HUES48 (cell line): Measurements from ENCODE around the gene MBOAT2.

Experiments used
- H3K27ac ChIP-seq: one replicate; pipeline ENCODE4 v1.7.0; 2013; ENCODE audit warnings: low read depth, low read length, inconsistent platforms
- H3K27me3 ChIP-seq: 2 replicates; pipeline ENCODE4 v1.6.1; 2013; ENCODE audit warnings: mild to moderate bottlenecking, low read length; ENCODE audit not compliant: control insufficient read depth, insufficient read depth
- H3K36me3 ChIP-seq: 2 replicates; pipeline ENCODE4 v1.6.1; 2013; ENCODE audit warnings: low read length; ENCODE audit not compliant: control insufficient read depth, insufficient read depth
- H3K4me1 ChIP-seq: 2 replicates; pipeline ENCODE4 v1.6.1; 2013; ENCODE audit warnings: mild to moderate bottlenecking, low read length; ENCODE audit not compliant: control insufficient read depth, insufficient read depth
- H3K4me3 ChIP-seq: 2 replicates; pipeline ENCODE4 v1.5.1; 2013; ENCODE audit warnings: mild to moderate bottlenecking, low read depth, low read length
- H3K9ac ChIP-seq: 2 replicates; pipeline ENCODE4 v1.6.1; 2013; ENCODE audit warnings: mild to moderate bottlenecking, low read depth, low read length, moderate library complexity
- H3K9me3 ChIP-seq: 2 replicates; pipeline ENCODE4 v1.6.1; 2013; ENCODE audit warnings: low read length; ENCODE audit not compliant: control insufficient read depth, insufficient read depth

Gene MBOAT2

DNA sequence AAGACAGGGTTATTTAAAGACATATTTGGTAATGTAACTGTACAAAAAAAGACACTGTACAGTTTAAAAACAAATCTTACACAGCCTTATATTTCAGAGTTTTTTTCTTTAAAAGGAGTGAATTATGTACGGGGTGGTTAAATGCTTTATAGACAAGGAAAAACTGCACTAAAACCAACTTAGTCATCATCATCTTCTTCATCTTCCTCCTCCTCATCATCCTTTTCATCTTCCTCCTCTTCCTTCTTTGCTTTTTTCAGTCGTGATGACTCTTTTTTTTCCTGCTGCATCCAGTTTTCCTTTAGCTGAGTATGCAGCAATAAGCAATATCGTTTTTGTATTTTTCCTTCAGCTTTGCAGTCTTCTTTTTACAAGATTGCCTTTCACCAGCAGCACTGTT is 14.6 kb upstream of the MBOAT2 start:
- no peaks in the 10 kb centered on the region for H3K4me1 ChIP-seq
- H3K27ac ChIP-seq = no peak overlapping the region
- H3K9ac ChIP-seq = no peak overlapping the region
- no peaks in the 10 kb centered on the region for H3K27me3 ChIP-seq
- H3K4me3 ChIP-seq = no peak overlapping the region
- H3K36me3 ChIP-seq = no peaks in the 10 kb centered on the region
- no peaks in the 10 kb centered on the region for H3K9me3 ChIP-seq

DNA sequence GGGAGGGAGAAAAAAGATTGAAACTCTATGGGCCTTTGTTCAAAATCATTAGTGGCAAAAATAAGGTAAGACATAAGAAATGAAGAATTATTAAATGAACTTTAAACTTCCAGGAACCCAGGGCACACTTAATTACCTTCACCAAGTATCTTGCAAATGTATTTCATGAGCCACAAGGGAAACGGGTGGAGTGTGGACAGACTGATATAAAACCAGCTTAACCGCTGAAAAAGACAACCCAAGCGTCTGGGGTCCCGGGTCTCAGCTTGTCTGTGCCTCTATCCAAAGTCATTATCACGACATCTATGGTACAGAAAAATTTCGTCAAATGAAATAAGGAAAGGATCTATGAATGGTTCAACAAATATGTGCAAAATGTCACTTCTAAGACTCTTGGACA is 13.9 kb upstream of the MBOAT2 start:
- H3K9me3 ChIP-seq = no peaks in the 10 kb centered on the region
- H3K27ac ChIP-seq = no peak overlapping the region
- H3K4me3 ChIP-seq = no peak overlapping the region
- H3K9ac ChIP-seq = no peak overlapping the region
- no peaks in the 10 kb centered on the region for H3K27me3 ChIP-seq
- no peaks in the 10 kb centered on the region for H3K4me1 ChIP-seq
- no peaks in the 10 kb centered on the region for H3K36me3 ChIP-seq

DNA sequence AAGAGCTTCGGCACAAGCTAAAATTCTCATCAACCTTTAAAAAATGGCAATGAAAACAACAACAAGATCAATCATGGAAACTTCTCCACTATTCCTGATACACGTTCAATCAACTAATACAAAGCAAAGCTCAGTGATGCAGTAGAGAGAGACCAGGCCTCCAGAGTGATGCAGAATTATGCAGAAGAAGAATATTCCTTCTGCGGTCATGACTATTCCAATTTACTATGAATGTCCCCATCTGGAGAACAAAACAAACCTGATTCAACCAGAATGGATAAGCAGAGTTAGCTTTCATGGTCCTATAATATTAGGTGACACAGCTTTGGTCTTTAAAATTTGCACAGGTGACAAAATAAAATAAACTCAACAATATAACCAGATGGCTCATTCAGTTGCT is 12.5 kb upstream of the MBOAT2 start:
- H3K27me3 ChIP-seq = no peaks in the 10 kb centered on the region
- no peaks in the 10 kb centered on the region for H3K9me3 ChIP-seq
- no peak overlapping the region for H3K4me3 ChIP-seq
- no peak overlapping the region for H3K9ac ChIP-seq
- H3K4me1 ChIP-seq = no peaks in the 10 kb centered on the region
- no peak overlapping the region for H3K27ac ChIP-seq
- H3K36me3 ChIP-seq = no peaks in the 10 kb centered on the region

DNA sequence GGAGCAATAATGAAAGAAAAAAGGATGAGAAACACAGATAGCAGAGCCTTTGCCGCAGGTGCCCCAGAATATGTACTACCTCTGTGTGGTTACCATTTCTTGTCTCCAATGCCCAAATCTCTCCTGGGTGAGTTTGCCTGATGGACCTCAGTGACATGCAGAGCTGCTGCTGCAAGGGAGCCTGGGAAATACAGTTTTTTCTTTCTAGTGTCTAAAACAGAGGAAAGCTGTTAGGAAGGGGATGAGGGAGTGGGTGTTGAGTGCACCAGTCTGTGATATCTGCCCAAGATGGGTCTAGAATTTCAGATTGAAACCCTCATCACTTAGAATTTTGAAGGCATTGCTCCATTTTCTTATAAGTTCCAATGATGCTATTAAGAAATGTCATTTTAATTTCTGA is 9.9 kb upstream of the MBOAT2 start:
- Histone ChIP-seq H3K9ac (no peak overlapping the region), H3K4me3 (no peak overlapping the region)

DNA sequence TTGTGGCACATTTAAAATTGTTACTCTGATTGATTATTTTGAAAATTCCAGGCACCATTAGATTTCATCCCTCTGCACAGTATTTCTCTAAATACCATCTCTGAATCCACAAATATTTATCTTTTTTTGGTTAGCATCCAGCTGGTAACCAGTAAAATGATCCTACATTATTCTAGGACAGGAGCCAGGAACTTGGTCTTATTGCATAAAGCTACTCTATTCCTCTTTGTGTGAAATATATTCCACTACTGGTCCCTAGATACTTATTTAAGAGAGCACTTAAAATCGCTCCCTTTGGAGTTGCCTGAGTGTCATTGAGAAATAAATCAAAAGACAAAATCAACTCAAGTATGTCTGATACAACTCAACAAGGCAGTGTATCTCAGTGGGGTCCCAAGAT is 7.4 kb upstream of the MBOAT2 start:
- Histone ChIP-seq H3K9me3 (no peaks in the 10 kb centered on the region), H3K9ac (no peak overlapping the region), H3K4me1 (no peaks in the 10 kb centered on the region), H3K27ac (no peak overlapping the region), H3K27me3 (no peaks in the 10 kb centered on the region), H3K4me3 (no peak overlapping the region), H3K36me3 (no peaks in the 10 kb centered on the region)

More for the DNA sequence above, 9.9 kb upstream of the MBOAT2 start:
- no peak overlapping the region for H3K27ac ChIP-seq
- H3K4me1 ChIP-seq = no peaks in the 10 kb centered on the region
- H3K9me3 ChIP-seq = no peaks in the 10 kb centered on the region
- H3K36me3 ChIP-seq = no peaks in the 10 kb centered on the region
- no peaks in the 10 kb centered on the region for H3K27me3 ChIP-seq

DNA sequence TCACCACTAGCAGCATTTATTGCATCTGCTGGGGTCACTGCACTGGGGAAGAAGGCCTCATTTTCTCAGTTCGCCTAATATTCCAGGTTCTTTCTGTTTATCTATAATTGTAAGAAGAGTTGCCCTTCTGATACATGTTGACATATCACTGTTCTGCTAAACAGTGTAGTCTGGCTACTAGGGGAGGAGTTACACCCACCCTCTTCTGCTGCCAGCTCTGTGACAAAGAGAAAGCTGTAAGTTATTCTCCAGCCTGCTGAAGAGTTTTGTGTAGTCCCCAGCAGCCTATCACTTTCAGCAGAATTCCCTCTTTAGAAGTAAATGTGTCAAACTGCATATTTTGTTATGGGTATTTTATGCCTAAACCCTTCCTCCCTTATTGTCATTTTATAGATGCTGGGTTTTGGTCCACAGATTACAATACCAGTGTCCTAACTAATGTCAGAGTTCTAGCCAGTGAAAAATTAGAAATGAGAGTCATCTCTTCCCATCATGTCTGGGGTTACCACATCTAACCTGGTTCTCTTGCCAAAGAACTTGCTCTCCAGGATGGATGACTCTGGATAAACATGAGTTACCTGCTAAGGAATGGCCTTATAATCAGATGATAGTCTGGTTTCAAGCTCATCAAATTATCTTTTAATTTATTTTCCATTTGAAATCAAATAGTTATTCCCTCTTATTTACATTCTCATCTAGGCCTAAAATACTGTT is 5.6 kb upstream of the MBOAT2 start:
- Histone ChIP-seq H3K27ac (no peak overlapping the region), H3K27me3 (no peaks in the 10 kb centered on the region), H3K4me1 (peaks cover 8% of the 10 kb centered on the region), H3K36me3 (no peaks in the 10 kb centered on the region), H3K9ac (no peak overlapping the region), H3K4me3 (no peak overlapping the region), H3K9me3 (no peaks in the 10 kb centered on the region)

DNA sequence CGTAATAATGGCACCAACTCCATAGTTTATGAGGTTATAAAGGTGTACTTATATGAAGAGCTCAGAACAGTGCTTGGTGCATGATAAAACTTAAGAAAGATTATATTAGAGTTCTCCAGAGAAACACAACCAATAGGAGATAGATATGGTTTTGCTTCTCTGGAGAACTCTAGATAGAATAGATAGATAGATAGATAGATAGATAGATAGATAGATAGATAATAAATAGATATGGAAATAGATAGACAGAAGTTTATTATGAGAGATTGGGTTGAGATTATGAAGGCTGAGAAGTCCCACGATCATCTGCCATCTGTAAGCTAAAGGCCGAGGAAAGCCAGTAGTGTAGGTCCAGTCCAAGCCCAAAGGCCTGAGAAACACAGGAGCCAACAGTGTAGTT is 2.9 kb upstream of the MBOAT2 start:
- H3K9me3 ChIP-seq = no peaks in the 10 kb centered on the region
- no peak overlapping the region for H3K9ac ChIP-seq
- H3K27ac ChIP-seq = no peak overlapping the region
- no peaks in the 10 kb centered on the region for H3K36me3 ChIP-seq
- no peak overlapping the region for H3K4me3 ChIP-seq
- H3K4me1 ChIP-seq = peaks cover 19% of the 10 kb centered on the region
- peaks cover 5% of the 10 kb centered on the region; the same call in 1 of the 2 replicates for H3K27me3 ChIP-seq

DNA sequence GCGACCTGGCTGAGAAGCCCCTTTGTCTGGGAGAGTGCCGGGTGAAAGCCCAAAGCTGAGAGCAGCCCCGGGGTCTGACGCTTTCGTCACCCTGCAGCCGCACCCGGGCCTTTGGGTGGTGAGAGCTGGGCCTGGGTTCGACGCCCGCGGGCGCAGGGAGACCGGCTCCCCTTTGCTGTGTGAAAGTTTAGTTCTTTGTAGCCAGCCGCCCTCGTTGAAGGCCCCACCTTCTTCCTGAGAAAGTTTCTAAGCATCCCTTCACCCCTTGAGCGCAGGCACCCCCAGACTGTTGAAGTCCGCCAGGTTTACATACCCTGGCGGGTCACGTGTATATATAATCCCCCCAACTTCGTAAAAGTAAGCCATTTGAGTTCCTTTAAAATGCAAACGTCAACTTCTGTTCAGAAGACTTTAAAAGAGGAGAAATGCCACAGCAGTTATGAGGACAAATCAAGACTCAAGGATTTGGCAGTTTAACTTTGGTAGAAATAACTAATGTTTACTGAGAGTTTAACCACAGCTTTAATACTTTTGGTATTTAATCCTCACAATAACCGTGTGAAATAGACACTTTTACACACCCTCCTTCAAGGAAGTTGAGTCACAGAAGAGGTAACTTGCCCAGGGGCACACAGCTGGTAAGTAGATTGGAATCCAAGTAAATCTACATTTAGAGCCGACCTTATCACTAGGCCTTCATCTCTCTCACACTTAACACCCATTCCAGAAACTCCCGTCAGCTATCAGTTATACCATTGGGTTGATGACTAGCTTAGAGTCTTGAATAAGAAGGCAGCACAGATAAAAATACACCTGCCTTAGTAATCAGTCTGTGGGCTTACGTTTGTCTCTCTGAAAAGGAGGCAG is 1.1 kb upstream of the MBOAT2 start:
- Histone ChIP-seq H3K9me3 (no peaks in the 10 kb centered on the region), H3K27ac (peak overlapping the region; percentile 92), H3K4me3 (peak overlapping the region; percentile 69), H3K9ac (peak overlapping the region; percentile 72), H3K4me1 (peaks cover 26% of the 10 kb centered on the region), H3K27me3 (peaks cover 5% of the 10 kb centered on the region; the same call in 1 of the 2 replicates), H3K36me3 (no peaks in the 10 kb centered on the region)

DNA sequence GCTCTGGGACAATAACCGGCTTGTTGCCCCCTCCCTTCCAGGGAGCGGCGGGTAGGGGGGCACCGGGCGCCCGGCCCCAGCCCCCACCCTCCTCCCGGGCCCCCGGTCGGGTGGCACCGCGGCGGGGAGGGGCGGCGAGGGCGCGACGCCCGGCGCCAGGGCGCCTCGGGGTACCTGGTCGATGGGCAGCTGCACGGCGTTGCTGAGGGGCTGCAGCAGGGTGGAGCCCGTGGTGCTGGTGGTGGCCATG is 193 bp downstream of the MBOAT2 start:
- peaks cover 33% of the 10 kb centered on the region for H3K4me1 ChIP-seq
- no peak overlapping the region for H3K27ac ChIP-seq
- no peaks in the 10 kb centered on the region for H3K9me3 ChIP-seq
- H3K27me3 ChIP-seq = peaks cover 5% of the 10 kb centered on the region; the same call in 1 of the 2 replicates
- no peak overlapping the region for H3K9ac ChIP-seq
- H3K4me3 ChIP-seq = peak overlapping the region; percentile 78
- no peaks in the 10 kb centered on the region for H3K36me3 ChIP-seq

DNA sequence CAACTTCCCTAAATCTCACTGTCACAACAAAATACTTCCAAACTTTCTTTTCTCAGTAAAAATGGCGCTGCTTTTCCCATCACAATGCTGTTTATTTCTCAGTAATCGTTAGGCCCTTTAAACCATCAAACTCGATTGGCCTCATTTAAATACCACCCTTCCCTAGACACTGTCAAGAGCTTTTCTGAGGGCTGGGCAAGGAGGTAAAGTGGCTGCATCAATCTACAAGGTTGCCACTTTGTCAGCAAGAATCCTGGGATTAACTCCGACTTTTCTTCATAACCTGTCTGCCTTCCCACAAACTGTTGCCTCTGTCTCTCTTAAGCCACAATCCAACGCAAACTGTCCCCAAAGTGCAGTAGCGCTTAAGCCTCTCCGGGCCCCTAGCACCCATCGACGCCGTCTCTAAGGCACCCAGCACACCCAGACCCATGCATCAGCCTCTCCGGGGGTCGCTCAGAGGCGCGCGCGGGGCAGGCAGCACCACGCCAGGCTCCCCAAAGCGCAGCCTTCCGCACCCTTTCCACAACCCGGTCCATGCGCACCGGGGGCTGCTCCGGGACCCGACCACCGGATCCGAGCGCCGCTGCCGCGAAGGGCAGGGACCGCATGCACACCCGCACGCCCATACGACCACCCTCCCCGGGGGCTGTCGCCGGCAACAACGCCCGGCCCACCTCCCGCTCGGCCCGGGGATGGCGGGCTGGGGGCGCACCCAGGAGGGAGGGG is 683 bp downstream of the MBOAT2 start:
- Histone ChIP-seq H3K36me3 (no peaks in the 10 kb centered on the region), H3K9ac (peak overlapping the region; percentile 35; the same call in 1 of the 2 replicates), H3K4me1 (peaks cover 33% of the 10 kb centered on the region), H3K27me3 (peaks cover 5% of the 10 kb centered on the region; the same call in 1 of the 2 replicates), H3K9me3 (no peaks in the 10 kb centered on the region), H3K4me3 (peak overlapping the region; percentile 78), H3K27ac (no peak overlapping the region)

DNA sequence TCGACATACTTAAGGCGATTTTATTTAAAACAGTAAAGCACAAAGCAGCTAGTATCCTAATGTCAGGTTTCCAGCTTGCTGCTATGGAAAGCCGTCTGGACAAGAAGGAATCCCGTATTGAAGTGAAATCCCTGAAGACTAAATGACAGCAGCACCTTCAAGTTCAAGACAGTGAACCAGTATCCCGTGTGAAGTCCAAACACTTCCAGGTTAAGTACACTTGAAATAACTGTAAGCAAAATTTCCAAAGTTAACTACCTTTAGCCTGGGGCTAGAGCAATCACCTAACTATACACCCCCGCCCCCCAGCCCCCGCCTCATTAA is 1.2 kb downstream of the MBOAT2 start:
- Histone ChIP-seq H3K36me3 (no peaks in the 10 kb centered on the region), H3K27me3 (peaks cover 5% of the 10 kb centered on the region; the same call in 1 of the 2 replicates), H3K9me3 (no peaks in the 10 kb centered on the region), H3K4me1 (peaks cover 34% of the 10 kb centered on the region), H3K9ac (no peak overlapping the region), H3K4me3 (peak overlapping the region; percentile 78), H3K27ac (no peak overlapping the region)
